Esophagus muscularis mucosa (tissue), 4 donors: ENCODE measurements around the gene NOP58. TPM values are rescaled to one million over a fixed set of nuclear protein-coding genes. Genes with fewer than 3 reads are reported as not detected.

Source experiments
- DNase-seq: peaks from one replicate; pipeline ENCODE4 v3.0.0-alpha.2; 2017; ENCODE audit errors: extremely low spot score
- H3K27ac ChIP-seq, 4 donors: fragments of 200-600 bp; sonication (generic); replicated peaks in 1 of 4; 1 replicate in 3 of 4; 2 replicates in 1 of 4; pipeline ENCODE4 v1.5.1; 2016 to 2019; ENCODE audit warnings: mild to moderate bottlenecking in 1 of 4
- H3K27me3 ChIP-seq, 4 donors: fragments of 200-600 bp; sonication (generic); one replicate each; pipeline versions ENCODE4 v1.5.1 to v1.6.0; 2016 to 2019
- H3K36me3 ChIP-seq, 4 donors: fragments of 200-600 bp; sonication (generic); one replicate each; pipeline ENCODE4 v1.5.1; 2016 to 2019
- H3K4me1 ChIP-seq, 4 donors: fragments of 200-600 bp; sonication (generic); one replicate each; pipeline ENCODE4 v1.5.1; 2016 to 2019
- H3K4me3 ChIP-seq, 4 donors: fragments of 200-600 bp; sonication (generic); 1 replicate in 2 of 4; 2 replicates in 2 of 4; pipeline ENCODE4 v1.5.1; 2016 to 2019; ENCODE audit warnings: mild to moderate bottlenecking in 4 of 4, moderate library complexity in 1 of 4
- H3K9me3 ChIP-seq, 4 donors: fragments of 200-600 bp; sonication (generic); 1 replicate in 3 of 4; 2 replicates in 1 of 4; pipeline ENCODE4 v1.5.1; 2016 to 2019
- EP300 ChIP-seq: sonication (generic); formaldehyde crosslinking; IDR thresholded peaks from one replicate; pipeline ENCODE4 v1.6.1; 2017; ENCODE audit warnings: antibody characterized with exemption
- POLR2A ChIP-seq: fragments of 450-650 bp; IDR thresholded peaks from one replicate; pipeline ENCODE4 v1.6.1; 2017; ENCODE audit warnings: antibody characterized with exemption, moderate library complexity, mild to moderate bottlenecking, low read depth
- POLR2AphosphoS5 ChIP-seq, 2 donors: sonication (generic); formaldehyde crosslinking; IDR thresholded peaks; one replicate each; pipeline ENCODE4 v1.6.1; 2017; ENCODE audit warnings: antibody characterized with exemption in 2 of 2
- WGBS: methylation state at CpG from one replicate; pipeline ENCODE4 v1.1.5; 2018; 5-methylcytosine and 5-hydroxymethylcytosine counted together
- intact Hi-C: fragments of 100-400 bp; cut with DNase I; formaldehyde crosslinking; loops from one replicate; pipeline ENCODE4 v1.15.1; 2023
- total RNA-seq, 4 donors: library from RNA; depleted of rRNA; stranded (reverse); fragments of >200 nt; gene quantifications; one replicate each; pipeline versions ENCODE4 v1.1.0 to v1.2.1, GENCODE V29; 2016
- TF ChIP-seq, protein P1 (sequence below), 3 experiments: fragments of 200-600 bp in 2 of 3; fragments of 450-650 bp in 1 of 3; sonication (generic) in 2 of 3; IDR thresholded peaks; one replicate each; pipeline ENCODE4 v1.5.1; 2017 to 2019; ENCODE audit warnings: antibody characterized with exemption in 3 of 3, mild to moderate bottlenecking in 2 of 3, moderate library complexity in 1 of 3

Gene NOP58
- total RNA-seq, 4 donors from 2014 or later: 15.6 to 46.6 (median 31.6) TPM

DNA sequence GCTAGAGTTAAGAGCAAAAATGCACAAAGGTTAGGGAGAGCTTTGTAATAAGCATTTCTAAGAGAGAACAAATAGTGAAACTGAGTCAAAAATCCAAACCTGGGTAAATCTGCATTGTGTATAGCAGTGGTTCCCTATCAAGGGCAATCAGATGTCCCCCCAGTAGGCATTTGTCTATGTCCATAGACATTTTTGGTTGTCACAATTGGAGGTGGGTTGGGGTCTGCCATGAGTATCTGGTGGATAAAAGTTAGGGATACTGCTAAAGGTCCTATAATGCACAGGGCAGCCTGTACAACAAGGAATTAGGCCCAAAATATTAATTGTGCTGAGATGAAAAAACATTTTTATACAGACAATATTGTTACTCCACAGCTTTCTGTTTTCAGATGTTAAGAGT, 21.0 kb downstream of the NOP58 start:
- Histone ChIP-seq H3K27me3 (no peaks in the 10 kb centered on the region), H3K4me1 (no peaks in the 10 kb centered on the region), H3K4me3 (no peak overlapping the region), H3K27ac (no peak overlapping the region), H3K9me3 (no peaks in the 10 kb centered on the region), H3K36me3 (peaks cover 73 to 100% (median 90%) of the 10 kb centered on the region in 4 donors)
- intact Hi-C loops: no loop called here
- TF ChIP-seq POLR2AphosphoS5 (IDR thresholded peaks at IDR 0.05) (no peak), POLR2A (no peak), EP300 (no peak)
- TF ChIP-seq, protein P1, sequence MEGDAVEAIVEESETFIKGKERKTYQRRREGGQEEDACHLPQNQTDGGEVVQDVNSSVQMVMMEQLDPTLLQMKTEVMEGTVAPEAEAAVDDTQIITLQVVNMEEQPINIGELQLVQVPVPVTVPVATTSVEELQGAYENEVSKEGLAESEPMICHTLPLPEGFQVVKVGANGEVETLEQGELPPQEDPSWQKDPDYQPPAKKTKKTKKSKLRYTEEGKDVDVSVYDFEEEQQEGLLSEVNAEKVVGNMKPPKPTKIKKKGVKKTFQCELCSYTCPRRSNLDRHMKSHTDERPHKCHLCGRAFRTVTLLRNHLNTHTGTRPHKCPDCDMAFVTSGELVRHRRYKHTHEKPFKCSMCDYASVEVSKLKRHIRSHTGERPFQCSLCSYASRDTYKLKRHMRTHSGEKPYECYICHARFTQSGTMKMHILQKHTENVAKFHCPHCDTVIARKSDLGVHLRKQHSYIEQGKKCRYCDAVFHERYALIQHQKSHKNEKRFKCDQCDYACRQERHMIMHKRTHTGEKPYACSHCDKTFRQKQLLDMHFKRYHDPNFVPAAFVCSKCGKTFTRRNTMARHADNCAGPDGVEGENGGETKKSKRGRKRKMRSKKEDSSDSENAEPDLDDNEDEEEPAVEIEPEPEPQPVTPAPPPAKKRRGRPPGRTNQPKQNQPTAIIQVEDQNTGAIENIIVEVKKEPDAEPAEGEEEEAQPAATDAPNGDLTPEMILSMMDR (IDR thresholded peaks at IDR 0.05): no peak
- DNase-seq: no peak

DNA sequence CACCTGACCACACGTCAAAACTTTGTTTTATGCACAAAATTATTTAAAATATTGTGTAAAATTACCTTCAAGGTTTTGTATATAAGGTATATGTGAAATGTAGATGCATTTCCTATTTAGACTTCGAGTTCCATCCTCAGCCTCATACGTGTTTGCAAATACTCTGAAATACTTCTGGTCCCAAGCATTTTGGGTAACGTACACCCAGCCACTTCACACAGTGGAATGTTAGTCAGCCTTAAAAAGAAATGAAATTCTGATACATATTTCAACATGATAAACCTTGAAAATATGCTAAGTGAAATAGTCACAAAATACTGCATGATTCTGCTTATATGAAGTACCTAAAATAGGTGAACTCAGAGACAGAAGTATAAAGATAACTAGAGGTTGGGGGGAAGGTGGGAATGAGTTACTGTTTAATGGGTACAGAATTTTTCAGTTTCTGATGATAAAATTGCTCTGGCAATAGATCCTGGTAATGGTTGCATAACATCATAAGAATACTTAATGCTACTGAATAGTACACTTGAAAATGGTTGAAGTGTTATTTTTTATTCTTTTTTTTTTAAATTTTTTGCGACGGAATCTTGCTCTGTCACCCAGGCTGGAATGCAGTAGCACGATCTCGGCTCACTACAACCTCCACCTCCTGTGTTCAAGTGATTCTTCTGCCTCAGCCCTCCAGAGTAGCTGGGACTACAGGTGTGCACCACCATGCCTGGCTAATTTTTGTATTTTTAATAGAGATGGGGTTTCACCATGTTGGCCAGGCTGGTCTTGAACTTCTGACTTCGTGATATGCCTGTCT, 24.0 kb downstream of the NOP58 start:
- no peaks in the 10 kb centered on the region for H3K9me3 ChIP-seq
- no peak for DNase-seq
- no peaks in the 10 kb centered on the region for H3K4me1 ChIP-seq
- 91% methylated on average over 9 of the region's 9 CpGs for WGBS
- intact Hi-C loops: no loop called here
- H3K36me3 ChIP-seq: peaks cover 72 to 98% (median 88%) of the 10 kb centered on the region in 4 donors
- TF ChIP-seq, protein P1 (IDR thresholded peaks at IDR 0.05): no peak
- TF ChIP-seq POLR2AphosphoS5 (IDR thresholded peaks at IDR 0.05) (no peak), POLR2A (no peak), EP300 (no peak)
- no peak overlapping the region for H3K27ac ChIP-seq
- no peaks in the 10 kb centered on the region for H3K27me3 ChIP-seq
- no peak overlapping the region for H3K4me3 ChIP-seq

DNA sequence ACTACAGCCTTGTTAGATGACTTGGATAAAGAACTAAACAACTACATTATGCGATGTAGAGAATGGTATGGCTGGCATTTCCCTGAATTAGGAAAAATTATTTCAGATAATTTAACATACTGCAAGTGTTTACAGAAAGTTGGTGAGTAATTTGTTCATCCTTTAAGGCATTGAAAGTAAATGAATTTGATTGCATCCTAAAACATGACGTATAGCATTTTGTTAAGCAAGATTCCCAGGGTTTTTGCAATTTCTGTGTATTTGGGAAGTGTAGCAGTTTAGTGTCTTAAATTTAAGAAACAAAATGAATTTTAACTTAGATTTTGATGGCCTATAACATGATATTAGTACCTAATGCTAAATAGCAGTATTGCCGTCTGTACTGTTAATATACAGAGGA, 24.8 kb downstream of the NOP58 start:
- intact Hi-C loops: no loop called here
- no peaks in the 10 kb centered on the region for H3K27me3 ChIP-seq
- no peak for DNase-seq
- H3K4me3 ChIP-seq: no peak overlapping the region
- H3K36me3 ChIP-seq: peaks cover 73 to 98% (median 87%) of the 10 kb centered on the region in 4 donors
- H3K4me1 ChIP-seq: no peaks in the 10 kb centered on the region
- no peaks in the 10 kb centered on the region for H3K9me3 ChIP-seq
- TF ChIP-seq, protein P1 (IDR thresholded peaks at IDR 0.05): no peak
- TF ChIP-seq POLR2A (no peak), POLR2AphosphoS5 (IDR thresholded peaks at IDR 0.05) (no peak), EP300 (no peak)
- WGBS: 83% methylated on average over 3 of the region's 3 CpGs
- H3K27ac ChIP-seq: no peak overlapping the region

DNA sequence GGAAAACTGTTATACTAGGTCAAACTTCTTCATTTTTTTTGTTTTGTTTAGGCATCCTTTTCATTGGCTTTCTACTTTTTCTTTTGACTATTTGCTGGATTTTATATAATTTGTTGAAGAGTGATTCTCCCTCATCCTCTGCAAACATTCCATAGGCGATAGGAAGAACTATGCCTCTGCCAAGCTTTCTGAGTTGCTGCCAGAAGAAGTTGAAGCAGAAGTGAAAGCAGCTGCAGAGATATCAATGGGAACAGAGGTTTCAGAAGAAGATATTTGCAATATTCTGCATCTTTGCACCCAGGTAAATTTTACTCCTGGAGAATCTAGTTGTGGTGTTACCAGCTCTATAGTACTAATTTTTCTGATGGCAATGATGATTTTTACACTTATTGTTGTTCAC, 25.4 kb downstream of the NOP58 start:
- no peak for TF ChIP-seq POLR2AphosphoS5 (IDR thresholded peaks at IDR 0.05)
- TF ChIP-seq, protein P1 (IDR thresholded peaks at IDR 0.05): no peak
- TF ChIP-seq EP300: no peak
- no peak for TF ChIP-seq POLR2A
- intact Hi-C loops: no loop called here
- no peak for DNase-seq
- Histone ChIP-seq H3K27ac (no peak overlapping the region), H3K27me3 (no peaks in the 10 kb centered on the region), H3K4me3 (no peak overlapping the region), H3K9me3 (no peaks in the 10 kb centered on the region), H3K36me3 (peaks cover 80 to 98% (median 87%) of the 10 kb centered on the region in 4 donors), H3K4me1 (no peaks in the 10 kb centered on the region)
- 50% methylated on average over 1 of the region's 1 CpG for WGBS
